22Rv1 (cell line): ENCODE results near the gene PLA2G4C.

ENCODE experiments used
- H3K27ac ChIP-seq: fragments of 450-650 bp; 2 replicates; pipeline ENCODE4 v1.5.1; 2017
- ZFX ChIP-seq: fragments of 450-650 bp; IDR thresholded peaks from 2 replicates; pipeline ENCODE4 v1.6.1; 2017; ENCODE audit warnings: antibody characterized with exemption, borderline replicate concordance
- TF ChIP-seq, protein P1 (sequence below): fragments of 450-650 bp; IDR thresholded peaks from 2 replicates; pipeline ENCODE4 v1.5.1; 2017; ENCODE audit warnings: mild to moderate bottlenecking

PLA2G4C gene

DNA sequence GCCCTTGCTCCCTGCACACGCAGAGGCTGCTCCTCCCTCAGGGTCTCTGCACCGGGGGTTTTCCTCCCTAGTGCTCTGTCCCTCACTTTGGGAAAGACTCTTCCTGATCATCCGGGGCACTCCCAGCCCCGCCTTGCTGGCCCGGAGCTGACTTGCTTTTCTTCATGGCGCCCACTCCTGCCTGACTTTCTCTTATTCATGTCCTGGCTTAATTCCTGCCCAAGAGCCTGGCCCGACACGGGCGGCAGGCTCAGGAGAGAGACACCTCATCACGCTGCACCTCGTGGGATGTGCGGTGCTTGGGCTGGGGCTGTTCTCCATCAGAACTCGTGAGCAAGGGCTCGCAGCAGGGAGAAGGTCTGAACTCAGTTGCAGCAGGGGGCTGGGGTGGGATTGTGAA is 11.8 kb upstream of the PLA2G4C start:
- no peak overlapping the region for H3K27ac ChIP-seq
- no peak for TF ChIP-seq ZFX
- TF ChIP-seq, protein P1, sequence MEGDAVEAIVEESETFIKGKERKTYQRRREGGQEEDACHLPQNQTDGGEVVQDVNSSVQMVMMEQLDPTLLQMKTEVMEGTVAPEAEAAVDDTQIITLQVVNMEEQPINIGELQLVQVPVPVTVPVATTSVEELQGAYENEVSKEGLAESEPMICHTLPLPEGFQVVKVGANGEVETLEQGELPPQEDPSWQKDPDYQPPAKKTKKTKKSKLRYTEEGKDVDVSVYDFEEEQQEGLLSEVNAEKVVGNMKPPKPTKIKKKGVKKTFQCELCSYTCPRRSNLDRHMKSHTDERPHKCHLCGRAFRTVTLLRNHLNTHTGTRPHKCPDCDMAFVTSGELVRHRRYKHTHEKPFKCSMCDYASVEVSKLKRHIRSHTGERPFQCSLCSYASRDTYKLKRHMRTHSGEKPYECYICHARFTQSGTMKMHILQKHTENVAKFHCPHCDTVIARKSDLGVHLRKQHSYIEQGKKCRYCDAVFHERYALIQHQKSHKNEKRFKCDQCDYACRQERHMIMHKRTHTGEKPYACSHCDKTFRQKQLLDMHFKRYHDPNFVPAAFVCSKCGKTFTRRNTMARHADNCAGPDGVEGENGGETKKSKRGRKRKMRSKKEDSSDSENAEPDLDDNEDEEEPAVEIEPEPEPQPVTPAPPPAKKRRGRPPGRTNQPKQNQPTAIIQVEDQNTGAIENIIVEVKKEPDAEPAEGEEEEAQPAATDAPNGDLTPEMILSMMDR = no peak

- TF ChIP-seq, protein P1 = no peak
- no peak for TF ChIP-seq ZFX
- no peak overlapping the region for H3K27ac ChIP-seq
Measured at GRCh38 chr19:48121909-48122371, 11.3 kb upstream of the PLA2G4C start.

GRCh38 chr19:48121066-48121465 is 10.4 kb upstream of the PLA2G4C start:
- TF ChIP-seq, protein P1 = no peak
- no peak for TF ChIP-seq ZFX
- H3K27ac ChIP-seq = no peak overlapping the region

DNA sequence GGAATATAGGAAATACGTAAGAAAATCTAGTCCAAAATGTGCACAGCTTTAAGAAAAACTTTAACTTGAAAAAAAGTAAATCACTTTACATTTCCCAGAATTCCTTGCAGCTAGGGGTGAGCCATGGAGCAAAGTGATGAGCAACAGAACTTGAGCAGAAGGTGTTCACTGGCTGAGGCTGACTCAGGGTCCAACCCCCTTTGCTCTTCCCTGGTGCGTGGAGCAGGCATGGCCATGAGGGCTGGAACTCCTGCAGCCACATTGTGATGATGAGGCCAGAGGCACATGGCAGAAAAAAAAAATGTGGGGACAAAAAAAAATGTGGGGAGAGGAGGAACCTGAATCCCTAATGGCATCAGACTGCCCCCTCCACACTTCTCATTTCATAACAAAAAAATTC is 9.9 kb upstream of the PLA2G4C start:
- no peak for TF ChIP-seq ZFX
- TF ChIP-seq, protein P1 = no peak
- H3K27ac ChIP-seq = no peak overlapping the region

DNA sequence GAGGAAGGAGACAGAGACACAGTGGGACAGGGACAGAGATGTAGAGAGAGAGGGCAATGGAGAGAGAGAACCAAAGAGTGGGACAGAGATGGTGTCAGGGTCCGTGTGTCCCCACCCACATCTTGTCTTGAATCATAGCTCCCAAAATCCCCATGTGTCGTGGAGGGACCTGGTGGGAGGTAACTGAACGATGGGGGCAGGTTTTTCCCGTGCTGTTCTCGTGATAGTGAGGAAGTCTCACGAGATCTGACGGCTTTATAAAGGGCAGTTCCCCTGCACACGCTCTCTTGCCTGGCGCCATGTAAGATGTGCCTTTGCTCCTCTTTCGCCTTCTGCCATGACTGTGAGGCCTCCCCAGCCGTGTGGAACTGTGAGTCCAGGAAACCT is 7.5 kb upstream of the PLA2G4C start:
- TF ChIP-seq, protein P1 = no peak
- no peak for TF ChIP-seq ZFX
- no peak overlapping the region for H3K27ac ChIP-seq

- H3K27ac ChIP-seq = no peak overlapping the region
- TF ChIP-seq, protein P1 = no peak; the same call in 1 of the 2 replicates
- no peak for TF ChIP-seq ZFX
Measured at GRCh38 chr19:48117515-48118130, 7.0 kb upstream of the PLA2G4C start.

- no peak for TF ChIP-seq ZFX
- TF ChIP-seq, protein P1 = no peak
Measured at GRCh38 chr19:48113190-48113917, 2.7 kb upstream of the PLA2G4C start.

More at GRCh38 chr19:48113190-48113917, 2.7 kb upstream of the PLA2G4C start:
- H3K27ac ChIP-seq = no peak overlapping the region
